ENCODE data around the gene APLN.

Gene APLN

GRCh38 chrX:129654652-129655546 is at the start of gene APLN:
APLN (minus strand) TSS chrX:129654956; CDS start chrX:129654630, 326 bp downstream.
- DNase-seq (ENCODE audit: low read depth), result no peak

GRCh38 chrX:129704491-129704890 is 49.7 kb upstream of the APLN start:
- DNase-seq (ENCODE audit: low read depth), result no peak

- DNase-seq (ENCODE audit: low read depth), result no peak
These were observed 46.9 kb upstream of the APLN start for GRCh38 chrX:129701624-129702069.

GRCh38 chrX:129700536-129700935 is 45.8 kb upstream of the APLN start:
- DNase-seq (ENCODE audit: low read depth), result no peak

- no peak for DNase-seq (ENCODE audit: low read depth)
These were observed 43.4 kb upstream of the APLN start for GRCh38 chrX:129698150-129698549.

GRCh38 chrX:129697204-129697829 is 42.6 kb upstream of the APLN start:
- DNase-seq (ENCODE audit: low read depth), result no peak

GRCh38 chrX:129696463-129697155 is 41.9 kb upstream of the APLN start:
- no peak for DNase-seq (ENCODE audit: low read depth)

- no peak for DNase-seq (ENCODE audit: low read depth)
These were observed 41.2 kb upstream of the APLN start for GRCh38 chrX:129695937-129696336.

GRCh38 chrX:129695535-129695934 is 40.8 kb upstream of the APLN start:
- no peak for DNase-seq (ENCODE audit: low read depth)

- no peak for DNase-seq (ENCODE audit: low read depth)
These were observed 40.0 kb upstream of the APLN start for GRCh38 chrX:129694805-129695204.

- no peak for DNase-seq (ENCODE audit: low read depth)
These were observed 38.6 kb upstream of the APLN start for GRCh38 chrX:129693354-129693753.

GRCh38 chrX:129690435-129690834 is 35.7 kb upstream of the APLN start:
- DNase-seq (ENCODE audit: low read depth), result no peak

- DNase-seq (ENCODE audit: low read depth), result no peak
These were observed 35.0 kb upstream of the APLN start for GRCh38 chrX:129689796-129690195.

GRCh38 chrX:129688097-129688496 is 33.3 kb upstream of the APLN start:
- DNase-seq (ENCODE audit: low read depth), result no peak

GRCh38 chrX:129686422-129686948 is 31.7 kb upstream of the APLN start:
- no peak for DNase-seq (ENCODE audit: low read depth)

GRCh38 chrX:129682979-129683378 is 28.2 kb upstream of the APLN start:
- DNase-seq (ENCODE audit: low read depth), result no peak

GRCh38 chrX:129679901-129680300 is 25.1 kb upstream of the APLN start:
- no peak for DNase-seq (ENCODE audit: low read depth)

- no peak for DNase-seq (ENCODE audit: low read depth)
These were observed 23.9 kb upstream of the APLN start for GRCh38 chrX:129678614-129679195.

- no peak for DNase-seq (ENCODE audit: low read depth)
These were observed 12.7 kb upstream of the APLN start for GRCh38 chrX:129667412-129667811.

- no peak for DNase-seq (ENCODE audit: low read depth)
These were observed 11.3 kb upstream of the APLN start for GRCh38 chrX:129665916-129666644.

GRCh38 chrX:129663171-129663570 is 8.4 kb upstream of the APLN start:
- no peak for DNase-seq (ENCODE audit: low read depth)

Data from stimulated activated CD8-positive, alpha-beta memory T cell treated with anti-CD3 and anti-CD28 coated beads, Interleukin-7, amount 100 ng/mL, for 24 hours (primary cell).